Activated naive CD4-positive, alpha-beta T cell treated with anti-CD3 and anti-CD28 coated beads for 36 hours (primary cell): ENCODE data around the gene CUBN. TPM values are rescaled to one million over a fixed set of nuclear protein-coding genes. Genes with fewer than 3 reads are reported as not detected.

Source experiments
- CTCF ChIA-PET: fragments of 350-600 bp; sonication (Branson Sonifier 250); formaldehyde crosslinking; loops from one replicate; lab custom pipeline; 2021; ENCODE audit warnings: antibody characterized with exemption; lab: Charles Lee
- DNase-seq: peaks from one replicate; pipeline ENCODE4 v3.0.0-alpha.2; 2020
- H3K27ac Mint-ChIP-seq: one replicate; pipeline ENCODE4 v1.8.0; 2021; ENCODE audit warnings: mild to moderate bottlenecking, mixed read lengths
- H3K27me3 Mint-ChIP-seq: one replicate; pipeline ENCODE4 v1.8.0; 2021; ENCODE audit warnings: low read depth, mixed read lengths
- H3K36me3 Mint-ChIP-seq: one replicate; pipeline ENCODE4 v1.8.0; 2021; ENCODE audit warnings: low read depth, mixed read lengths
- H3K4me1 Mint-ChIP-seq: one replicate; pipeline ENCODE4 v1.8.0; 2021; ENCODE audit warnings: low read depth, mixed read lengths
- H3K4me3 Mint-ChIP-seq: one replicate; pipeline ENCODE4 v1.8.0; 2021; ENCODE audit warnings: mild to moderate bottlenecking, moderate library complexity, mixed read lengths
- H3K9me3 Mint-ChIP-seq: one replicate; pipeline ENCODE4 v1.8.0; 2021; ENCODE audit warnings: mixed read lengths
- intact Hi-C: fragments of 100-400 bp; cut with micrococcal nuclease; formaldehyde crosslinking; loops from one replicate; pipeline ENCODE4 v1.15.1; 2023
- total RNA-seq, 2 experiments: library from RNA; stranded (reverse); gene quantifications; one replicate each; pipeline ENCODE4 v1.2.3, GENCODE V29; 2021

The CUBN gene
- total RNA-seq, 2 experiments from 2014 or later, result 0.37 to 0.41 TPM

- no peak overlapping the region for H3K4me3 Mint-ChIP-seq
- H3K36me3 Mint-ChIP-seq, result peaks cover 3% of the 10 kb centered on the region
- H3K9me3 Mint-ChIP-seq, result no peaks in the 10 kb centered on the region
- intact Hi-C loops, result no loop called here
- H3K4me1 Mint-ChIP-seq, result peaks cover 6% of the 10 kb centered on the region
- H3K27me3 Mint-ChIP-seq, result no peaks in the 10 kb centered on the region
- H3K27ac Mint-ChIP-seq, result no peak overlapping the region
- CTCF ChIA-PET, result no interaction called here
- DNase-seq, result no peak
These were observed 187.1 kb downstream of the CUBN start for GRCh38 chr10:16942381-16943078.

- CTCF ChIA-PET, result interaction anchor here (0.5 kb wide), 1 partner anchor 506 kb away, joined by 6 read pairs; no protein-coding TSS in a partner anchor
- DNase-seq, result no peak
- H3K9me3 Mint-ChIP-seq, result no peaks in the 10 kb centered on the region
- H3K36me3 Mint-ChIP-seq, result no peaks in the 10 kb centered on the region
- no peak overlapping the region for H3K27ac Mint-ChIP-seq
- no peak overlapping the region for H3K4me3 Mint-ChIP-seq
- peaks cover 6% of the 10 kb centered on the region for H3K4me1 Mint-ChIP-seq
- no peaks in the 10 kb centered on the region for H3K27me3 Mint-ChIP-seq
- intact Hi-C loops, result no loop called here
These were observed 187.7 kb downstream of the CUBN start for GRCh38 chr10:16941870-16942269.

- intact Hi-C loops, result no loop called here
- H3K9me3 Mint-ChIP-seq, result no peaks in the 10 kb centered on the region
These were observed 188.5 kb downstream of the CUBN start for GRCh38 chr10:16941067-16941466.

GRCh38 chr10:16938952-16939351 is 190.7 kb downstream of the CUBN start:
- CTCF ChIA-PET, result no interaction called here
- DNase-seq, result no peak
- Mint-ChIP-seq H3K36me3 (no peaks in the 10 kb centered on the region), H3K27ac (no peak overlapping the region), H3K4me1 (peaks cover 3% of the 10 kb centered on the region), H3K9me3 (no peaks in the 10 kb centered on the region), H3K4me3 (no peak overlapping the region), H3K27me3 (no peaks in the 10 kb centered on the region)
- intact Hi-C loops, result no loop called here

More at GRCh38 chr10:16941067-16941466, 188.5 kb downstream of the CUBN start:
- CTCF ChIA-PET, result no interaction called here
- no peak for DNase-seq
- Mint-ChIP-seq H3K36me3 (no peaks in the 10 kb centered on the region), H3K27me3 (no peaks in the 10 kb centered on the region), H3K4me1 (peaks cover 6% of the 10 kb centered on the region), H3K4me3 (no peak overlapping the region), H3K27ac (no peak overlapping the region)

GRCh38 chr10:16934461-16934860 is 195.2 kb downstream of the CUBN start:
- no peak overlapping the region for H3K4me3 Mint-ChIP-seq
- H3K36me3 Mint-ChIP-seq, result peaks cover 2% of the 10 kb centered on the region
- H3K27ac Mint-ChIP-seq, result no peak overlapping the region
- no peaks in the 10 kb centered on the region for H3K27me3 Mint-ChIP-seq
- no peak for DNase-seq
- no peaks in the 10 kb centered on the region for H3K9me3 Mint-ChIP-seq
- intact Hi-C loops, result no loop called here
- CTCF ChIA-PET, result no interaction called here
- H3K4me1 Mint-ChIP-seq, result no peaks in the 10 kb centered on the region

GRCh38 chr10:16933783-16934182 is 195.8 kb downstream of the CUBN start:
- CTCF ChIA-PET, result no interaction called here
- H3K27ac Mint-ChIP-seq, result no peak overlapping the region
- intact Hi-C loops, result no loop called here

GRCh38 chr10:16931930-16932329 is 197.7 kb downstream of the CUBN start:
- H3K36me3 Mint-ChIP-seq, result peaks cover 2% of the 10 kb centered on the region
- no peaks in the 10 kb centered on the region for H3K9me3 Mint-ChIP-seq
- H3K4me3 Mint-ChIP-seq, result no peak overlapping the region
- CTCF ChIA-PET, result no interaction called here
- intact Hi-C loops, result no loop called here
- no peaks in the 10 kb centered on the region for H3K4me1 Mint-ChIP-seq
- no peak overlapping the region for H3K27ac Mint-ChIP-seq
- no peaks in the 10 kb centered on the region for H3K27me3 Mint-ChIP-seq
- DNase-seq, result no peak

More at GRCh38 chr10:16933783-16934182, 195.8 kb downstream of the CUBN start:
- Mint-ChIP-seq H3K36me3 (peaks cover 2% of the 10 kb centered on the region), H3K4me1 (no peaks in the 10 kb centered on the region), H3K27me3 (no peaks in the 10 kb centered on the region), H3K9me3 (no peaks in the 10 kb centered on the region), H3K4me3 (no peak overlapping the region)
- no peak for DNase-seq

- H3K4me3 Mint-ChIP-seq, result no peak overlapping the region
- intact Hi-C loops, result no loop called here
These were observed 199.1 kb downstream of the CUBN start for GRCh38 chr10:16930540-16930939.

GRCh38 chr10:16929069-16929468 is 200.5 kb downstream of the CUBN start:
- intact Hi-C loops, result no loop called here
- CTCF ChIA-PET, result no interaction called here
- Mint-ChIP-seq H3K27ac (no peak overlapping the region), H3K27me3 (no peaks in the 10 kb centered on the region), H3K4me3 (no peak overlapping the region), H3K36me3 (peaks cover 3% of the 10 kb centered on the region), H3K9me3 (no peaks in the 10 kb centered on the region), H3K4me1 (no peaks in the 10 kb centered on the region)
- DNase-seq, result no peak

More at GRCh38 chr10:16930540-16930939, 199.1 kb downstream of the CUBN start:
- Mint-ChIP-seq H3K9me3 (no peaks in the 10 kb centered on the region), H3K36me3 (peaks cover 2% of the 10 kb centered on the region), H3K4me1 (no peaks in the 10 kb centered on the region), H3K27me3 (no peaks in the 10 kb centered on the region), H3K27ac (no peak overlapping the region)
- DNase-seq, result no peak
- CTCF ChIA-PET, result no interaction called here

GRCh38 chr10:16927546-16927945 is 202.1 kb downstream of the CUBN start:
- no peak overlapping the region for H3K4me3 Mint-ChIP-seq
- peaks cover 3% of the 10 kb centered on the region for H3K36me3 Mint-ChIP-seq
- intact Hi-C loops, result no loop called here
- H3K9me3 Mint-ChIP-seq, result no peaks in the 10 kb centered on the region
- no peak for DNase-seq
- no peak overlapping the region for H3K27ac Mint-ChIP-seq
- no peaks in the 10 kb centered on the region for H3K4me1 Mint-ChIP-seq
- CTCF ChIA-PET, result no interaction called here
- H3K27me3 Mint-ChIP-seq, result no peaks in the 10 kb centered on the region

- H3K36me3 Mint-ChIP-seq, result peaks cover 1% of the 10 kb centered on the region
- H3K27ac Mint-ChIP-seq, result no peak overlapping the region
- DNase-seq, result no peak
- H3K9me3 Mint-ChIP-seq, result no peaks in the 10 kb centered on the region
- H3K4me1 Mint-ChIP-seq, result no peaks in the 10 kb centered on the region
- no peak overlapping the region for H3K4me3 Mint-ChIP-seq
- intact Hi-C loops, result no loop called here
- H3K27me3 Mint-ChIP-seq, result no peaks in the 10 kb centered on the region
- CTCF ChIA-PET, result no interaction called here
These were observed 205.9 kb downstream of the CUBN start for GRCh38 chr10:16923726-16924125.

- no peaks in the 10 kb centered on the region for H3K9me3 Mint-ChIP-seq
- CTCF ChIA-PET, result interaction anchor here (0.7 kb wide), 1 partner anchor 1614 kb away, joined by 7 read pairs; no protein-coding TSS in a partner anchor
- H3K4me3 Mint-ChIP-seq, result no peak overlapping the region
These were observed 206.3 kb downstream of the CUBN start for GRCh38 chr10:16923309-16923708.

More at GRCh38 chr10:16923309-16923708, 206.3 kb downstream of the CUBN start:
- H3K27me3 Mint-ChIP-seq, result no peaks in the 10 kb centered on the region
- no peaks in the 10 kb centered on the region for H3K4me1 Mint-ChIP-seq
- DNase-seq, result no peak
- intact Hi-C loops, result no loop called here
- H3K36me3 Mint-ChIP-seq, result peaks cover 1% of the 10 kb centered on the region
- H3K27ac Mint-ChIP-seq, result no peak overlapping the region
